SK-N-SH (cell line): ENCODE results near the gene ULBP1. TPM values are rescaled to one million over a fixed set of nuclear protein-coding genes. Genes with fewer than 3 reads are reported as not detected.
A peak's percentile ranks its signal among the peaks of the same experiment; 100 is the strongest.
"Not testable (repeated sequence)": the region's sequence is repeated elsewhere in the genome, so short reads cannot be mapped to it uniquely, and the experiment has no call there.

Source experiments
- CTCF ChIA-PET: fragments of 300-600, 350-600 bp; formaldehyde crosslinking; extraction: SDS; loops from one replicate; lab custom pipeline; 2021; lab: Yijun Ruan, JAX
- POLR2A ChIA-PET: fragments of 350-600 bp; sonication (Branson Sonifier 250); formaldehyde crosslinking; extraction: SDS; loops from one replicate; lab custom pipeline; 2020; ENCODE audit warnings: antibody characterized with exemption, inconsistent platforms; lab: Yijun Ruan, JAX
- DNase-seq: peaks from one replicate; pipeline ENCODE4 v3.0.0; 2012
- H2AFZ ChIP-seq: fragments of 200-600 bp; sonication (generic); 2 replicates; pipeline ENCODE4 v1.8.1; 2016; ENCODE audit warnings: antibody characterized with exemption, mild to moderate bottlenecking, low read depth
- H3F3A ChIP-seq: fragments of 200-600 bp; sonication (generic); replicated peaks from 2 replicates; pipeline ENCODE3; 2016; ENCODE audit warnings: antibody characterized with exemption, mild to moderate bottlenecking; ENCODE audit not compliant: insufficient read depth
- H3K27ac ChIP-seq, 2 experiments: fragments of 200-500 bp in 1 of 2; fragments of 200-600 bp in 1 of 2; sonication (Bioruptor generic) in 1 of 2; sonication (generic), shearing (Covaris generic) in 1 of 2; 2 replicates each; pipeline versions ENCODE4 v1.5.1 to v1.6.1; 2014 to 2016; ENCODE audit warnings: low read depth in 2 of 2, inconsistent platforms in 1 of 2, low read length in 1 of 2, mild to moderate bottlenecking in 1 of 2, mixed read lengths in 1 of 2
- H3K27me3 ChIP-seq: fragments of 200-600 bp; sonication (generic), shearing (Covaris generic); 2 replicates; pipeline ENCODE4 v1.6.1; 2016; ENCODE audit warnings: mixed run types; ENCODE audit not compliant: insufficient read depth
- H3K36me3 ChIP-seq, 2 experiments: fragments of 200-500 bp in 1 of 2; fragments of 200-600 bp in 1 of 2; sonication (Bioruptor generic) in 1 of 2; sonication (generic) in 1 of 2; replicated peaks in 1 of 2; 2 replicates each; pipeline versions ENCODE3 to v1.5.1; 2014 to 2016; ENCODE audit warnings: low read length in 1 of 2, mild to moderate bottlenecking in 1 of 2; ENCODE audit not compliant: insufficient read depth in 2 of 2, control insufficient read depth in 1 of 2
- H3K4me1 ChIP-seq, 2 experiments: fragments of 200-500 bp in 1 of 2; fragments of 200-600 bp in 1 of 2; sonication (Bioruptor generic) in 1 of 2; sonication (generic), shearing (Covaris generic) in 1 of 2; 2 replicates each; pipeline versions ENCODE4 v1.5.1 to v1.6.1; 2014 to 2016; ENCODE audit warnings: low read depth in 1 of 2, low read length in 1 of 2, mixed run types in 1 of 2; ENCODE audit not compliant: insufficient read depth in 2 of 2, control insufficient read depth in 1 of 2
- H3K4me2 ChIP-seq: fragments of 200-600 bp; sonication (generic), shearing (Covaris generic); 2 replicates; pipeline ENCODE4 v1.6.1; 2017; ENCODE audit warnings: mixed run types
- H3K4me3 ChIP-seq, 2 experiments: fragments of 200-500 bp in 1 of 2; fragments of 200-600 bp in 1 of 2; sonication (Bioruptor generic) in 1 of 2; sonication (generic), shearing (Covaris generic) in 1 of 2; 2 replicates each; pipeline versions ENCODE4 v1.5.1 to v1.8.1; 2014 to 2016; ENCODE audit warnings: low read depth in 2 of 2, inconsistent platforms in 1 of 2, low read length in 1 of 2, mild to moderate bottlenecking in 1 of 2, mixed read lengths in 1 of 2, moderate library complexity in 1 of 2
- H3K79me2 ChIP-seq: fragments of 200-600 bp; sonication (generic); 2 replicates; pipeline ENCODE4 v1.8.1; 2017; ENCODE audit warnings: mild to moderate bottlenecking; ENCODE audit not compliant: insufficient read depth
- H3K9ac ChIP-seq: fragments of 200-600 bp; sonication (generic); 2 replicates; pipeline ENCODE4 v1.6.1; 2017; ENCODE audit warnings: mixed run types
- H3K9me2 ChIP-seq: fragments of 200-600 bp; sonication (generic); 2 replicates; pipeline ENCODE4 v1.6.1; 2017; ENCODE audit warnings: mixed run types
- H3K9me3 ChIP-seq: fragments of 200-600 bp; sonication (generic); 2 replicates; pipeline ENCODE4 v1.6.1; 2017; ENCODE audit warnings: mixed run types, mild to moderate bottlenecking, moderate library complexity
- H4K20me1 ChIP-seq: fragments of 200-600 bp; sonication (generic); 2 replicates; pipeline ENCODE4 v1.6.1; 2017; ENCODE audit warnings: mild to moderate bottlenecking, mixed run types; ENCODE audit not compliant: insufficient read depth
- WGBS: methylation state at CpG from one replicate; pipeline ENCODE4 v1.1.6; 2017; ENCODE audit warnings: low lambda C conversion rate; 5-methylcytosine and 5-hydroxymethylcytosine counted together
- polyA plus RNA-seq, 3 experiments: library from polyadenylated mRNA; depleted of rRNA; stranded (reverse); fragments of >200 nt; gene quantifications; 2 replicates each; pipeline ENCODE4 v1.2.3, GENCODE V29; 2012
- TF ChIP-seq, protein P1 (sequence below): fragments of 150-350 bp; IDR thresholded peaks from 2 replicates; pipeline ENCODE4 v1.6.1; 2017; ENCODE audit warnings: antibody characterized with exemption, low read length, low read depth, borderline replicate concordance

Gene ULBP1
- polyA plus RNA-seq, 1 of the 3 experiments (the other 2 are of a cell fraction), result 0.02 TPM

DNA sequence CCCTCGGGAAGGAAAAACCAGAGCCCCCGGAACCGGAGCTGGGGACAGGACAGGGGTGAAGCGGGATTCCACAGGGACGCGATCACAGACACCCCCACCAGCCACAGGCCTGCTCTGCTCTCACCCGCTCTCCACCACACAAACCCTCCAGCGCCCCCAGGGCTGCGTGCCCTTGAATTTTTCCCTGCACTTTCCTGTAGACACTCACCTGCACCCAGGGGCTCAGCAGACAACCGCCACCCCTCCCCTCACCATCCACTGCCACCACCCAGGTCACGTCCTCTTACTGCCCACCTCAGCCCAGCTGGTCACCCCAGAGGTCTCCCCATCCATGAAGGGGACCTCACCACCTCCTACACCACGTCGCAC is 21.3 kb upstream of the ULBP1 start:
- H3K79me2 ChIP-seq, result no peaks in the 10 kb centered on the region
- TF ChIP-seq, protein P1, sequence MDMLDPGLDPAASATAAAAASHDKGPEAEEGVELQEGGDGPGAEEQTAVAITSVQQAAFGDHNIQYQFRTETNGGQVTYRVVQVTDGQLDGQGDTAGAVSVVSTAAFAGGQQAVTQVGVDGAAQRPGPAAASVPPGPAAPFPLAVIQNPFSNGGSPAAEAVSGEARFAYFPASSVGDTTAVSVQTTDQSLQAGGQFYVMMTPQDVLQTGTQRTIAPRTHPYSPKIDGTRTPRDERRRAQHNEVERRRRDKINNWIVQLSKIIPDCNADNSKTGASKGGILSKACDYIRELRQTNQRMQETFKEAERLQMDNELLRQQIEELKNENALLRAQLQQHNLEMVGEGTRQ, result no peak
- TF ChIP-seq, all 33 proteins: peak for 0
- Histone ChIP-seq H3K36me3 (no peaks in the 10 kb centered on the region), H4K20me1 (no peaks in the 10 kb centered on the region), H3F3A (no peaks in the 10 kb centered on the region), H2AFZ (peak overlapping the region; percentile 90), H3K9me3 (no peaks in the 10 kb centered on the region), H3K9me2 (no peaks in the 10 kb centered on the region), H3K27me3 (peaks cover 32% of the 10 kb centered on the region), H3K4me2 (peak overlapping the region; percentile 98), H3K27ac (no peak overlapping the region), H3K4me1 (peaks cover 0 to 8% of the 10 kb centered on the region in 2 experiments; a peak in 1 of 4 replicates), H3K9ac (peak overlapping the region; percentile 58; the same call in 1 of the 2 replicates), H3K4me3 (peak overlapping the region; percentile 56 to 70; a peak in 3 of 4 replicates)
- WGBS, result 22% methylated on average over 8 of the region's 13 CpGs
- CTCF ChIA-PET, result no interaction called here
- DNase-seq, result no peak
- POLR2A ChIA-PET, result no interaction called here

DNA sequence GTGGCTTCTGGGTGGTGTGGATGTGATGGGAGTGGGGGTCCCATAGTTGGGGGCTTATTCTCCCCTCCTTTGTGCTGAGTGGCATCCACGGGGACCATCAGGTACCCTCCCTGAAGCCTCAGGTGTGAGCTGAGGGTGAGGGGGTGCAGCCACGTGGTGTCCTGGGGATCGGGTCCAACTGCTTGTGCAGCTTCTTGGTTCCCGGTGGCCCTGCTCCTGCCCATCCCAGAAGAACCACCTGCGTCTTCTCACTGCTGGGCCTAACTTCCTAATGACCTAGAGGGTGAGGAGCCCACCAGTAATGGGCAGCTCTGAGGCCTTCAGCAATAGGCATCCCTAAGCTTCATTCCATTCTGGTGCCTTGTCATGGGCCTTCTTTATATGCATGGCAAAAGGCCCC is 20.4 kb upstream of the ULBP1 start:
- H3K27ac ChIP-seq, H3K4me1 ChIP-seq, H3K4me3 ChIP-seq, H3K4me2 ChIP-seq, H3K9me3 ChIP-seq, H3K36me3 ChIP-seq, CTCF ChIA-PET, H3F3A ChIP-seq, H4K20me1 ChIP-seq, H3K9me2 ChIP-seq, DNase-seq, H3K9ac ChIP-seq, H2AFZ ChIP-seq, POLR2A ChIA-PET, H3K79me2 ChIP-seq: not testable (repeated sequence)
- H3K27me3 ChIP-seq, result peaks cover 23% of the 10 kb centered on the region
- WGBS, result no CpG with 5 or more reads among the region's 5 CpGs

GRCh38 chr6:149945276-149945675 is 18.5 kb upstream of the ULBP1 start:
- CTCF ChIA-PET, result not testable (repeated sequence)

GRCh38 chr6:149946631-149947030 is 17.1 kb upstream of the ULBP1 start:
- H3K4me2 ChIP-seq, H3K9me3 ChIP-seq, DNase-seq, CTCF ChIA-PET, H3K36me3 ChIP-seq, H4K20me1 ChIP-seq, H3F3A ChIP-seq, H2AFZ ChIP-seq, H3K4me1 ChIP-seq, H3K79me2 ChIP-seq, H3K4me3 ChIP-seq, H3K9ac ChIP-seq, H3K9me2 ChIP-seq, POLR2A ChIA-PET, H3K27me3 ChIP-seq, H3K27ac ChIP-seq: not testable (repeated sequence)
- WGBS, result 59% methylated on average over 7 of the region's 7 CpGs

More at GRCh38 chr6:149945276-149945675, 18.5 kb upstream of the ULBP1 start:
- WGBS, result 53% methylated on average over 3 of the region's 6 CpGs
- H3F3A ChIP-seq, H3K79me2 ChIP-seq, H3K4me1 ChIP-seq, H3K27me3 ChIP-seq, H3K27ac ChIP-seq, H3K36me3 ChIP-seq, H4K20me1 ChIP-seq, H3K9me2 ChIP-seq, H2AFZ ChIP-seq, H3K9me3 ChIP-seq, POLR2A ChIA-PET, H3K9ac ChIP-seq, DNase-seq, H3K4me3 ChIP-seq, H3K4me2 ChIP-seq: not testable (repeated sequence)

- H3K4me3 ChIP-seq, H3K9me3 ChIP-seq, H3K9ac ChIP-seq, H4K20me1 ChIP-seq, H2AFZ ChIP-seq, H3K27ac ChIP-seq, H3K9me2 ChIP-seq, H3K4me2 ChIP-seq, H3K36me3 ChIP-seq, DNase-seq, H3K79me2 ChIP-seq, H3F3A ChIP-seq, CTCF ChIA-PET, POLR2A ChIA-PET, H3K4me1 ChIP-seq: not testable (repeated sequence)
- no CpG with 5 or more reads among the region's 1 CpG for WGBS
- H3K27me3 ChIP-seq, result peaks cover 14% of the 10 kb centered on the region; the same call in 1 of the 2 replicates
Observed at GRCh38 chr6:149947533-149947932, 16.2 kb upstream of the ULBP1 start.
